Stimulated activated CD4-positive, alpha-beta T cell treated with anti-CD3 and anti-CD28 coated beads, Interleukin-12 subunit alpha, Interleukin-12 subunit beta, amount 100 ng/mL, for 24 hours (primary cell): Measurements from ENCODE around the gene PER2.

Experiments used
- DNase-seq, 2 experiments: peaks; one replicate each; pipeline ENCODE4 v3.0.0-alpha.2; 2020; ENCODE audit warnings: low read depth in 2 of 2

Gene PER2

DNA sequence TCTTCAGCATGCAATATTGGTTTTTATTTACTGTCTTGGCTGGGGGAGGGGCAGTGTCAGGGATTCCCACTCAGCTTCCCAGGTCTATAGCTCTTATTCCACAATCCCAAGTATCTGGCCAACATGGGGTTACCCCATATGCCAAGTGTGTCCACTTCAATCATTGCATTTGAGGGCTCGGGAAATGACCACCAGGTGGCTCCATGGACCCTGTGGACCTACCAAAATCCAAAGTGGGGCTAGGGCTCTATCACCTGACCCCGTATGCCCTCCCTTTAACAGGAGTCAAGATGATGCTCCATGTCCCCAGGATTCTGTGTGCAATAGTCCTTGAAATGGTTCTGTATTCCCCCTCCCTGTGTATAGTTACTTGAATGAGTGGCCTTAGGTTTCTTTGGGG, 19.8 kb upstream of the PER2 start:
- DNase-seq: no peak

DNA sequence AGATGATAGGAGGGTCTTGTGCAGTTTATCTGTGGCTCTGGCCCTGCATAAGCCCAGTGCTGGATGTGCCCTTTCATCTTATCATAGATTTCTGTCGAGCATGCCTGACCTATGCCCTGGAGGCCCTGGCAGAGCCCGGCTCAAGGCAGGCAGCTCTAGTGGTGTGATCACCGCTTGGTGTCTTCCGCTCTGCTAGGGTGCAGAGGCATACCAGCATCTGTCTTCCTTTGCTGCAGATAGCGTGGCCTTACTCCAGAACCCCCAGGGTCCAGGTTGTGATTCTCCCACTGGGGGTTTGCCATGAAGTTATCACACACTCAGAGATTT, 18.2 kb upstream of the PER2 start:
- no peak for DNase-seq

DNA sequence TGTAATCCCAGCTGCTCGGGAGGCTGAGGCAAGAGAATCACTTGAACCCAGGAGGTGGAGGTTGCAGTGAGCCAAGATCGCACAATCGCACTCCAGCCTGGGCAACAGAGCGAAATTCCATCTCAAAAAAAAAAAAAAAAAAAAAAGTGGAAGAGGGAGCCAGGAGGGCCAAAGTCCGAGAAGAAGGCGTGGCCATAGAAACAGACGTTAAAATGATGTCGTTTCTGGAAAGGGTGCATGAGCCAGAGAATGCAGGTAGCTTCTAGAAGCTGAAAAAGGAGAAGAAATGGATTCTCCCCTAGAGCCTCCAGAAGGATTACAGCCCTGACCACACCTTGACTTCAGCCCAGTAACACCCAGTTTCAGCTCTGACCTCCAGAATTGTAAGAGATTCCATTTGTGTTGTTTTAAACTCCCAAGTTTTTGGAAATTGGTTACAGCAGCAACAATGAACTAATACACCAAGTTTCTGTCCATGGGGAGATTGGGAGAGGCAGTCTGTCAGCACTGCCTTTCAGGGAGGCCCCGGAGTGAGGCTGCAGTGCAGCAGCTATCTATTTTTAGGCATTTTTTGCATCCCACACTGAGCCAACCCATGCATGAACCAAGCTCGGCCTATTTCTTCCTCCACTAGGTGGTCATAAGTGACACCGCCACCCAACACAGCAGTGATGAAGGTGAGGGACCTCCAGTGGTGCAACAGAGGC, 17.7 kb upstream of the PER2 start:
- DNase-seq: no peak

DNA sequence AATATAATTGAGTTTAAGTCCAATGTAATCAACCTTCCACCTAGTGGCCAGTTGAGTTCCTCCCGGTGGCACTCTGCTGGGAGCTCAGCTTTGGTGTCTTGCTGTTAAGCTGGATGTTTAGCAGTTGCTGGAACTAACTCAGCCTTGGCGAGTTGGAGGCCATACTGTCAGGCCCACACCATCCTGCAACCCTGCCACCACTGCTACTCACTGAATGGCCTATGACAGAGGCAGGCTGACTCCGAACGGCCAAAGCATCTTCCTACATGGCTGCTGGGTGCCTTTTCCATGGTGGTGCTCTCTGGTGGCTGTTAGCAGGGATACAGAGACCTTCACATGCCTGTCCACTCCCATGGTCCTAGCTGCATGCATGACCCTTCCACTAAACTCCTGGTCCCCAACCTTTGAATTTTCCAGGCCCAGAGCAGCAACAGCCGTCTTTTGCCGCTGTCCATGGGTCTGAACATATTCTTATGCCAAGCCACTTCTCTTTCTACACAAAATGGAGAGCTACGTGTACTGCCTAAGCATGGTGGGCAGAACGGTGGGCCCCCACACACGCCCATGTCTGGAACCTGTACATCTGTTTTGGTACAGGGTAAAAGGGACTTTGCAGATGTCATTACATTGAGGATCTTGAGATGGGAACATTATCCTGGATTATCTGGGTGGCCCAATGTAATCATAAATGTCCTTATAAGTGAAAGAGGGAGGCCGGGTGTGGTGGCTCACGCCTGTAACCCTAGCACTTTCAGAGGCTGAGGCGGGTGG, 16.9 kb upstream of the PER2 start:
- DNase-seq: no peak

DNA sequence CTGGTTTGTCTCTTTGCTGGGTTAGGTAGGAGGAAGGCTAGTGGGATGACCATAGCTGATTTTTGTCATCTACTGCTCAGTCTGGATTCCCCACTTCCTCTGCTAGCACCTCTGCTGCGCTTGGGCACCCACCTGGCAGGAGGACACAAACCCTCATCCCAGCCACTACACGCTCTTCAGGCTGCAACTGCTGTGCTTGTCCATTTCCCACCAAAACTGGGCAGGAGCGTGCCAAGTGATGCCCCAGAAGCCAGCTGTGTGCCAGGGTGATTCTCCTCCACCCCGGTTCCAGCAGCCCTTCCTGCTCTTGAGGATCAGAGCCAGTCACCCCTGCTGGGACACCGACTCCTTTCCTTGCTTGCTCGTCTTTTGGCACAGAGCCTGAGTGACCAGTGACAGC, 15.7 kb upstream of the PER2 start:
- DNase-seq: no peak

- DNase-seq: no peak
These were observed 14.3 kb upstream of the PER2 start for GRCh38 chr2:238302751-238303150.

DNA sequence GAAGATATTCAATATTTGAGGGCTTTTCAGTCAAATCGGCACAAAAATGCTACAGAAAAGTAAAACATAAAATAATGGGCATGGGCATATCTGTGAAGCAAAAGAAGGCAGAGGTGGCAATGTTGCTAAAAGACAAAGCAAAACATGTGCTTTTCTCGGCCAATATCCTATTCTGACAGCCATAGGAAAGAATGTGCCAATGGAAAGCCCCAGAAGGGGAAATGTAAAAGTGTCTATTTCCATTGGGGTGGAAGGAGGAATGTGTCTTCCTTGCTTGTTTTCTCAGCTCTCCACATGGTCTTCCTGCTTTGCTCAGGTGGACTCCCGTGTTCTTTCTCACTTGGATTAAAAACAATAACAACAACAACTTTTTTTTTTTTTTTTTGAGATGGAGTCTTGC, 13.7 kb upstream of the PER2 start:
- no peak for DNase-seq

DNA sequence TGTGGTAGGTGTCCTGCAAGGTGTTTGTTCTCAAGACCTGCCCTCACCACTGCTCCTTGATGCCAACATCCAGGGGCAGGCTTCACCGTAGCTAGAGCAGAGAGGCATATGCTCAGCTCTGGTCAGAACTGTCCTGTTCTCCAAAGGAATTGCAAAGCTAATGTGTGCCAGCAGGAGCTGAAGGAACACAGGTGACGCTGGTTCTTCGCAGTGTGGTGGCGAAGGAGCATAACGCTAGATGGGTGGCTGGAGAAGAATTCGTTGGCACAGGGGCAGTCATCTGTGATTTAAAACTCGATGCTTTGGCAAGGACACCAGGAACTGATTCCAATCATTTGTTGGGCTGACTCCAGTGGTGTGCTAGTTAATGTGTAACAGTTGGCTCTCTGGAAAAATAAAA, 11.4 kb upstream of the PER2 start:
- DNase-seq: no peak

GRCh38 chr2:238296638-238297457, 8.4 kb upstream of the PER2 start:
- no peak for DNase-seq

DNA sequence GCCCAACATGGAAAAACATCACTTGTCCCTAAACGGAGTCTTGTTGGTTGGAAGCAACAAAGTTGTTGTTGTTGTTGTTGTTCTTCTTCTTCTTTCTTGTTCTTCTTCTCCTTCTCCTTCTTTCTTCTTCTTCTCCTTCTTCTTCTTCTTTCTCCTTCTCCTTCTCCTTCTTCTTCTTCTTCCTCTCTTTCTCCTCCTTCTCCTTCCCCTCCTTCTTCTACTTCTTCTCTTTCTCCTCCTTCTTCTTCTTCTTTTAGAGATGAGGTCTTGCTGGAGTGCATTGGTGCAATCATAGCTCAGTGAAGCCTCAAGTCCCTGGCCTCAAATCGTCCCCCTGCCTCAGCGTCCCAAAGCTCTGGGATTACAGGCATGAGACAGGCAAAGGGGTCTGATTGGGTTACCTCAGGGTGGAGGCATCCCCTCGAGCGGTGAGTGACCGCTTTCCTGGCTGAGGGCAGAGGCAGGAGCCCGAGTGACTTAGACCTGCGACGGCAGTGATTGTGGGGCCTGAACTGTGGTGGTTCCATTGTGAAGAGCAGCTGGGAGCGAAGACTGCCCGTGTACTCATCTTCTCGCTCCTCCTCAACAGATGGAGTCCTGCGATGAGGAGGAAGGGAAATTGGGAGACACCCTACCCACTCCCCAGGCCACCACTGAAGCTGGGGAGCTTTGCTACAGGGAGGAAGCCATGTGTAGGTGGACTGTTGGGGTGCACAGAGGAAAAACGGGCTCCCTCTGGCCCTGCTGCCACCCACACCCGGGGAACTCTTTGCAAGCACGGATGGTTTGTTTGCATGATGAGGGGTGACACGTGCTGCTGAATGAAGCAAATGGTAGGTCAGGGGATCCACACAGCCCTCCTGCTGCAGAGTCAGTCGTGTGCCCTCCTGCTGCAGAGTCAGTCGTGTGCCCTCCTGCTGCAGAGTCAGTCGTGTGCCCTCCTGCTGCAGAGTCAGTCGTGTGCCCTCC, 7.0 kb upstream of the PER2 start:
- DNase-seq: no peak

- no peak for DNase-seq
These were observed 6.2 kb upstream of the PER2 start for GRCh38 chr2:238294393-238295143.

DNA sequence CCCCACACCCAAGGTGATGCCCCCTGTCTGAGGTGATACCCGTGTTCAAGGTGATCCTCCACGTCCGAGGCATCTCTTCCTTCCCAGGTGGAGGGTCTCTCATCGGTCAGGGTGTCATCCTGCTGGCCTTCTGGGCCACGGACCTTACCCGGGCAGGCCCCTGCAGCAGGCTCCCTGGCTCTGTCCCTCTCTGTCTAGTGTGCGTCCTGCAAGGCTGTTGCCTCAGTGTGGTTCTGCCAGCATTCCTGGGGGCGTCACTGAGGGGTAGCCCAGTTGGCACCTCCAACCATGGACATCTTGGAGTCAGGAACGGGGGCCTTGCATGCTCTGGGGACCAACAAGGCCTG, 5.6 kb upstream of the PER2 start:
- no peak for DNase-seq

GRCh38 chr2:238291550-238292281, 3.3 kb upstream of the PER2 start:
- no peak for DNase-seq

DNA sequence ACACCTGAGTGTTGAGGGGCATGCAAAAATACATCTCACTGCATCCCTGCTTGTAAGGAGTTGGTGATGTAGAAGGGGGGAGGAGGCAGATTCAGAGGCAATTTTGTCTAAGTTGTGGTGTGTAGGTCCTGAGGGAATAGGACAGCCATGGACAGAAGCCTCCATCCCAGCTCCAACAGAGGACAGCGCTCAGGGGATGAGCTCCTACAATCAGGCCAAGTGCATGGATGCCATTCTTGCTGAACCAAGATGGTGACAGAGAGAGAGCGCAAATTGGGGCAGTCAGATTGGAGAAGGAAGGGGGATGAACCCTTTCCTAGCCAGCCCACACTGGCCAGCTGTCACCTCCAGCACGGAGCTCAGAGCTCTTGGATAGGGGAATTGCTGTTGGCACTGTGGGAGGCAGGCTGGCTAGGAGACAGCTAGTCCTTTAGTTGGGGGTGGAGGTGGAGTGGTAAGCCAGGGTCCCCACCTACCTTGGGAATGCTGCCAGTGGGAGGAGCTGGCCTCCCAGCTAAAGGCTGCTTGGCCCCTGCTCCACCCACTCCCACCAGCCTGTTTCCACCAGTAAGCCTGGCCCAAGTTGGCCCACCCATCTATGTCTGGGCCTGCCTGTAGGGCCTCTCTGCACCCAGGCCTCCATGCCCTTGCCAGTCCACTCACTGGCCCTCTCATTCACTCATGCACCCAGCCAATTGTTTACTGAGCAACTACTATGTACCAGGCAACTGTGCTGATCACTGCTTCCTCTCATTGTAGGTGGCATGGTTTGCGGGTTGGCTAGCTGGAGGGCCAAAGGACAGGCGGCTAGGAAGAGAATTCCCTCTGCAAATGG, 2.5 kb upstream of the PER2 start:
- no peak for DNase-seq

- no peak for DNase-seq
These were observed 1.7 kb upstream of the PER2 start for GRCh38 chr2:238290091-238290509.

GRCh38 chr2:238289574-238289973, 1.2 kb upstream of the PER2 start:
- DNase-seq: no peak

DNA sequence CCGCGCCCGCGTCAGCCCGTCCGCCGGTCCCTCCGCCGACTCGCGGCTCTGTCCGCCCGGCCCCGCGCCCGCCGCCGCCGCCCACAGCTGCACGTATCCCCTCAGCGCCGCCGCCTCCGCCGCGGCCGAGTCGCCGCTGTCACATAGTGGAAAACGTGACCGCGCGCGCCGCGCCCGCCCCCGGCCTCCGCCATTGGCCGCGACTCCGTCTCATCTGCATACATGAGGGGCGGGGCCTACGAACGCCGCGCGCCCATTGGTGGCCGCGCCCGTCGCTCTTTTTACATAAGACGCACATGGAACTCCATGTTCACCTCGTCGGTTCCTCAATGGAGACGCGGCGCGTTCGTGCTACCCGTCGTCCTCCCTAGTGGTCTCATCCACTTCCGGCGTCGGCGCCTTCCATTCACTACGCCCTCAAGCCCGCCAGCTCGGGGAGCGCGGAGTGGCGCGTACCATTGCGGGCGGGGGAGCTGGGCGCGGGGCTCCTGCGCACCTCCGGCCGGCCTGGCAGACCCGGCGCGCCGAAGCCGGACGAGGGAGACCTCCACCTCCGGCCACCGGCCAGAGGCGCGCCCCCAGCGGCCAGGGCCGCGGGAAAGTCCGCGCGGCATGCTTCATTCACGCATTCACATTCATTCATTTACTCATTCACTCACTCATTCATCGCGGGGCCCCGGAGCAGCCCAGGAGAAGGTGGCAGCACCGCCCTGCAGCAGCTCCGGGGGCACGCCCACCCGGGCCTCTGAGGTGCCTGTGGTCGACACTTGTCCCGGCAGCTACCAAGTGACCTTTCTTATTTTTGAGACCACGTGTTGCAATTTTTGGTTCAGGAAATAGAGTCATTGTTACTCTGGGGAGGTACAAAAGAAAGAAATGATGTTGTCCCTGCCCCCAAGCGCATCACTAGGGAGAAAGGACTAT, 502 bp upstream of the PER2 start:
- peak; percentile 89 to 95 for DNase-seq
